IMR-90 (cell line): ENCODE results near the gene PSMD12. TPM values are rescaled to one million over a fixed set of nuclear protein-coding genes. Genes with fewer than 3 reads are reported as not detected.

Experiments used
- ATAC-seq: fragments of 200-7000 bp; cut with Tn5 transposase; 2 replicates; pipeline ENCODE4 v1.9.1; 2020; ENCODE audit warnings: low read depth, mild to moderate bottlenecking, moderate library complexity
- BruUV-seq: library from RNA; stranded (reverse); fragments of 400-500 nt; replicated peaks from 2 replicates; lab custom pipeline; 2021; lab: Mats Ljungman, UMichigan
- CTCF ChIA-PET: fragments of 300-600 bp; formaldehyde crosslinking; extraction: SDS; loops from one replicate; lab custom pipeline; 2021; ENCODE audit warnings: antibody characterized with exemption; lab: Yijun Ruan, JAX
- POLR2A ChIA-PET: fragments of 300-600 bp; sonication (Branson Sonifier 250); formaldehyde crosslinking; loops from one replicate; lab custom pipeline; 2022; ENCODE audit warnings: antibody characterized with exemption; ENCODE audit not compliant: unreplicated experiment; lab: Charles Lee
- DNase-seq: peaks from one replicate; pipeline ENCODE4 v3.0.0; 2013
- H2AFZ ChIP-seq: replicated peaks from 2 replicates; pipeline ENCODE3; 2013; ENCODE audit warnings: low read length, mild to moderate bottlenecking; ENCODE audit not compliant: poor library complexity
- H2AK5ac ChIP-seq: 2 replicates; pipeline ENCODE4 v1.6.1; 2013; ENCODE audit warnings: low read depth, low read length, inconsistent platforms
- H2AK9ac ChIP-seq: replicated peaks from 2 replicates; pipeline ENCODE3; 2013; ENCODE audit warnings: mild to moderate bottlenecking, low read depth, low read length, moderate library complexity; ENCODE audit not compliant: poor library complexity
- H2BK120ac ChIP-seq: 2 replicates; pipeline ENCODE4 v1.6.1; 2013; ENCODE audit warnings: low read depth, low read length, inconsistent platforms
- H2BK15ac ChIP-seq: 3 replicates; pipeline ENCODE4 v1.6.1; 2013; ENCODE audit warnings: low read depth, low read length, inconsistent platforms
- H2BK20ac ChIP-seq: 2 replicates; pipeline ENCODE4 v1.6.1; 2013; ENCODE audit warnings: low read depth, mild to moderate bottlenecking, inconsistent platforms, low read length, moderate library complexity
- H2BK5ac ChIP-seq: 2 replicates; pipeline ENCODE4 v1.6.1; 2013; ENCODE audit warnings: mild to moderate bottlenecking, low read depth, low read length, inconsistent platforms; ENCODE audit not compliant: poor library complexity, severe bottlenecking
- H3K14ac ChIP-seq: replicated peaks from 2 replicates; pipeline ENCODE4 v1.6.1; 2013; ENCODE audit warnings: low read depth, low read length, inconsistent platforms
- H3K18ac ChIP-seq: 2 replicates; pipeline ENCODE4 v1.6.1; 2013; ENCODE audit warnings: low read depth, low read length, control low read depth
- H3K23ac ChIP-seq: 2 replicates; pipeline ENCODE4 v1.6.1; 2013; ENCODE audit warnings: low read depth, low read length, inconsistent platforms
- H3K27ac ChIP-seq: 2 replicates; pipeline ENCODE4 v1.5.1; 2013; ENCODE audit warnings: mild to moderate bottlenecking, control low read depth, low read length; ENCODE audit not compliant: insufficient read depth
- H3K27me3 ChIP-seq: 2 replicates; pipeline ENCODE4 v1.6.1; 2013; ENCODE audit warnings: low read length; ENCODE audit not compliant: control insufficient read depth, insufficient read depth
- H3K36me3 ChIP-seq: 2 replicates; pipeline ENCODE4 v1.6.1; 2013; ENCODE audit warnings: low read length, mixed read lengths; ENCODE audit not compliant: control insufficient read depth, insufficient read depth
- H3K4ac ChIP-seq: 2 replicates; pipeline ENCODE4 v1.6.1; 2013; ENCODE audit warnings: low read depth, low read length, inconsistent platforms
- H3K4me1 ChIP-seq: 2 replicates; pipeline ENCODE4 v1.6.1; 2013; ENCODE audit warnings: low read length, mixed read lengths; ENCODE audit not compliant: control insufficient read depth, insufficient read depth
- H3K4me2 ChIP-seq: 2 replicates; pipeline ENCODE4 v1.6.1; 2013; ENCODE audit warnings: low read depth, mild to moderate bottlenecking, control low read depth, low read length, moderate library complexity
- H3K4me3 ChIP-seq: 2 replicates; pipeline ENCODE4 v1.5.1; 2013; ENCODE audit warnings: low read depth, mild to moderate bottlenecking, control low read depth, low read length, moderate library complexity; ENCODE audit not compliant: insufficient read depth
- H3K56ac ChIP-seq: 2 replicates; pipeline ENCODE4 v1.6.1; 2013; ENCODE audit warnings: low read length, inconsistent platforms; ENCODE audit not compliant: insufficient read depth; ENCODE audit errors: extremely low read depth
- H3K79me1 ChIP-seq, 2 experiments: 2 replicates each; pipeline ENCODE4 v1.6.1; 2013; ENCODE audit warnings: low read length in 2 of 2, inconsistent platforms in 1 of 2, low read depth in 1 of 2
- H3K9ac ChIP-seq: 2 replicates; pipeline ENCODE4 v1.6.1; 2013; ENCODE audit warnings: low read depth, low read length, control low read depth
- H3K9me1 ChIP-seq: 2 replicates; pipeline ENCODE4 v1.6.1; 2013; ENCODE audit warnings: low read length, inconsistent platforms; ENCODE audit not compliant: insufficient read depth
- H3K9me3 ChIP-seq: 2 replicates; pipeline ENCODE4 v1.6.1; 2013; ENCODE audit warnings: low read length; ENCODE audit not compliant: control insufficient read depth, insufficient read depth
- H4K20me1 ChIP-seq: 2 replicates; pipeline ENCODE4 v1.6.1; 2013; ENCODE audit warnings: low read length, inconsistent platforms; ENCODE audit not compliant: insufficient read depth
- H4K5ac ChIP-seq: 2 replicates; pipeline ENCODE4 v1.6.1; 2013; ENCODE audit warnings: mild to moderate bottlenecking, low read depth, low read length, control low read depth
- H4K8ac ChIP-seq, 2 experiments: 2 replicates each; pipeline ENCODE4 v1.6.1; 2013; ENCODE audit warnings: low read depth in 2 of 2, low read length in 2 of 2, control low read depth in 1 of 2, inconsistent platforms in 1 of 2
- H4K91ac ChIP-seq: 2 replicates; pipeline ENCODE4 v1.6.1; 2013; ENCODE audit warnings: low read depth, low read length, inconsistent platforms; ENCODE audit not compliant: insufficient read depth
- BHLHE40 ChIP-seq: fragments of 150-350 bp; IDR thresholded peaks from 2 replicates; pipeline ENCODE4 v1.6.1; 2016; ENCODE audit warnings: mild to moderate bottlenecking, low read depth, low read length
- CHD1 ChIP-seq: IDR thresholded peaks from 2 replicates; pipeline ENCODE4 v1.6.1; 2012; ENCODE audit warnings: low read depth, low read length, improper control_type of control experiment
- CTCF ChIP-seq: conservative IDR thresholded peaks from 2 replicates; pipeline ENCODE4 v1.5.1; 2012; ENCODE audit warnings: mild to moderate bottlenecking, low read depth, low read length, improper control_type of control experiment
- MAFK ChIP-seq: IDR thresholded peaks from 2 replicates; pipeline ENCODE4 v1.6.1; 2012; ENCODE audit warnings: low read depth, low read length, improper control_type of control experiment
- NFE2L2 ChIP-seq: fragments of 150-350 bp; IDR thresholded peaks from 2 replicates; pipeline ENCODE4 v1.6.1; 2016; ENCODE audit warnings: low read depth, mild to moderate bottlenecking, low read length
- WGBS, 2 experiments: methylation state at CpG; one replicate each; pipeline versions ENCODE4 v1.1.5 to v1.1.7; 2013; ENCODE audit warnings: missing lambda C conversion rate in 2 of 2; ENCODE audit not compliant: insufficient read length in 1 of 2; ENCODE audit errors: extremely low coverage in 2 of 2; 5-methylcytosine and 5-hydroxymethylcytosine counted together
- dilution Hi-C: fragments of 300-500 bp; cut with HindIII; formaldehyde crosslinking; loops from one replicate; pipeline ENCODE4 v1.14.3; 2018; ENCODE audit warnings: low sequenced_read_pairs; ENCODE audit not compliant: unreplicated experiment
- in situ Hi-C: fragments of 300-500 bp; cut with MboI; formaldehyde crosslinking; loops from 3 replicates; pipeline ENCODE4 v1.14.3; 2019; ENCODE audit warnings: low sequenced_read_pairs, inconsistent platforms, mixed read lengths
- intact Hi-C: fragments of 100-400 bp; cut with micrococcal nuclease; formaldehyde crosslinking; loops from 2 replicates; pipeline ENCODE4 v1.10.0; 2022
- polyA plus RNA-seq, 3 experiments: library from polyadenylated mRNA; depleted of rRNA; stranded (reverse); fragments of >200 nt; gene quantifications; 2 replicates each; pipeline ENCODE4 v1.2.3, GENCODE V29; 2012; ENCODE audit warnings: low replicate concordance in 1 of 3
- total RNA-seq: library from RNA; depleted of rRNA; stranded (reverse); fragments of >200 nt; gene quantifications from 2 replicates; pipeline ENCODE4 v1.2.3, GENCODE V29; 2012

PSMD12 gene
- total and polyA plus RNA-seq, 2 of the 4 experiments (the other 2 are of a cell fraction), result 17.9 to 39.7 TPM

- H2BK120ac ChIP-seq, result no peak overlapping the region
- no peak overlapping the region for H3K4ac ChIP-seq
- H3K9me3 ChIP-seq, result no peaks in the 10 kb centered on the region
- no TSS peak for BruUV-seq
- no peak overlapping the region for H4K91ac ChIP-seq
- peaks cover 2% of the 10 kb centered on the region; the same call in 1 of the 2 replicates for H3K4me1 ChIP-seq
- H2AK9ac ChIP-seq, result no peak overlapping the region
- ATAC-seq (no peak), DNase-seq (no peak)
- dilution Hi-C loops, result no loop called here
- no peak overlapping the region for H3K18ac ChIP-seq
- no peak overlapping the region for H2BK15ac ChIP-seq
- TF ChIP-seq MAFK, result no peak
- TF ChIP-seq BHLHE40, result no peak
- TF ChIP-seq NFE2L2, result no peak
- no peak for TF ChIP-seq CTCF
- TF ChIP-seq CHD1, result no peak
- no peak overlapping the region for H3K56ac ChIP-seq
- no peak overlapping the region for H3K4me3 ChIP-seq
- in situ Hi-C loops, result no loop called here
- H4K8ac ChIP-seq, result no peak overlapping the region
- intact Hi-C loops, result no loop called here
- H3K9ac ChIP-seq, result no peak overlapping the region
- no peak overlapping the region for H2BK5ac ChIP-seq
- H2AFZ ChIP-seq, result no peak overlapping the region
- no peaks in the 10 kb centered on the region for H4K20me1 ChIP-seq
- no peaks in the 10 kb centered on the region for H3K36me3 ChIP-seq
- no peak overlapping the region for H3K4me2 ChIP-seq
- no peak overlapping the region for H3K14ac ChIP-seq
- H3K27me3 ChIP-seq, result no peaks in the 10 kb centered on the region
- no peak overlapping the region for H2AK5ac ChIP-seq
- no peak overlapping the region for H2BK20ac ChIP-seq
- ChIA-PET POLR2A (no interaction called here), CTCF (no interaction called here)
- H3K23ac ChIP-seq, result no peak overlapping the region
- WGBS, 2 experiments, result no CpG with 5 or more reads among the region's 5 CpGs
- peaks cover 15 to 23% of the 10 kb centered on the region in 2 experiments for H3K79me1 ChIP-seq
- no peak overlapping the region for H4K5ac ChIP-seq
- H3K27ac ChIP-seq, result no peak overlapping the region
- peaks cover 3% of the 10 kb centered on the region; the same call in 1 of the 2 replicates for H3K9me1 ChIP-seq
These were observed 47.0 kb upstream of the PSMD12 start for GRCh38 chr17:67413388-67413787.
